IMR-90 (cell line): Measurements from ENCODE around the gene RASAL1. TPM values are rescaled to one million over a fixed set of nuclear protein-coding genes. Genes with fewer than 3 reads are reported as not detected.
A peak's percentile ranks its signal among the peaks of the same experiment; 100 is the strongest.

ENCODE experiments used
- ATAC-seq: fragments of 200-7000 bp; cut with Tn5 transposase; 2 replicates; pipeline ENCODE4 v1.9.1; 2020; ENCODE audit warnings: low read depth, mild to moderate bottlenecking, moderate library complexity
- BruUV-seq: library from RNA; stranded (reverse); fragments of 400-500 nt; replicated peaks from 2 replicates; lab custom pipeline; 2021; lab: Mats Ljungman, UMichigan
- CTCF ChIA-PET: fragments of 300-600 bp; formaldehyde crosslinking; extraction: SDS; loops from one replicate; lab custom pipeline; 2021; ENCODE audit warnings: antibody characterized with exemption; lab: Yijun Ruan, JAX
- POLR2A ChIA-PET: fragments of 300-600 bp; sonication (Branson Sonifier 250); formaldehyde crosslinking; loops from one replicate; lab custom pipeline; 2022; ENCODE audit warnings: antibody characterized with exemption; ENCODE audit not compliant: unreplicated experiment; lab: Charles Lee
- DNase-seq: peaks from one replicate; pipeline ENCODE4 v3.0.0; 2013
- H2AFZ ChIP-seq: replicated peaks from 2 replicates; pipeline ENCODE3; 2013; ENCODE audit warnings: low read length, mild to moderate bottlenecking; ENCODE audit not compliant: poor library complexity
- H2AK5ac ChIP-seq: 2 replicates; pipeline ENCODE4 v1.6.1; 2013; ENCODE audit warnings: low read depth, low read length, inconsistent platforms
- H2AK9ac ChIP-seq: replicated peaks from 2 replicates; pipeline ENCODE3; 2013; ENCODE audit warnings: mild to moderate bottlenecking, low read depth, low read length, moderate library complexity; ENCODE audit not compliant: poor library complexity
- H2BK120ac ChIP-seq: 2 replicates; pipeline ENCODE4 v1.6.1; 2013; ENCODE audit warnings: low read depth, low read length, inconsistent platforms
- H2BK15ac ChIP-seq: 3 replicates; pipeline ENCODE4 v1.6.1; 2013; ENCODE audit warnings: low read depth, low read length, inconsistent platforms
- H2BK20ac ChIP-seq: 2 replicates; pipeline ENCODE4 v1.6.1; 2013; ENCODE audit warnings: low read depth, mild to moderate bottlenecking, inconsistent platforms, low read length, moderate library complexity
- H2BK5ac ChIP-seq: 2 replicates; pipeline ENCODE4 v1.6.1; 2013; ENCODE audit warnings: mild to moderate bottlenecking, low read depth, low read length, inconsistent platforms; ENCODE audit not compliant: poor library complexity, severe bottlenecking
- H3K14ac ChIP-seq: replicated peaks from 2 replicates; pipeline ENCODE4 v1.6.1; 2013; ENCODE audit warnings: low read depth, low read length, inconsistent platforms
- H3K18ac ChIP-seq: 2 replicates; pipeline ENCODE4 v1.6.1; 2013; ENCODE audit warnings: low read depth, low read length, control low read depth
- H3K23ac ChIP-seq: 2 replicates; pipeline ENCODE4 v1.6.1; 2013; ENCODE audit warnings: low read depth, low read length, inconsistent platforms
- H3K27ac ChIP-seq: 2 replicates; pipeline ENCODE4 v1.5.1; 2013; ENCODE audit warnings: mild to moderate bottlenecking, control low read depth, low read length; ENCODE audit not compliant: insufficient read depth
- H3K27me3 ChIP-seq: 2 replicates; pipeline ENCODE4 v1.6.1; 2013; ENCODE audit warnings: low read length; ENCODE audit not compliant: control insufficient read depth, insufficient read depth
- H3K36me3 ChIP-seq: 2 replicates; pipeline ENCODE4 v1.6.1; 2013; ENCODE audit warnings: low read length, mixed read lengths; ENCODE audit not compliant: control insufficient read depth, insufficient read depth
- H3K4ac ChIP-seq: 2 replicates; pipeline ENCODE4 v1.6.1; 2013; ENCODE audit warnings: low read depth, low read length, inconsistent platforms
- H3K4me1 ChIP-seq: 2 replicates; pipeline ENCODE4 v1.6.1; 2013; ENCODE audit warnings: low read length, mixed read lengths; ENCODE audit not compliant: control insufficient read depth, insufficient read depth
- H3K4me2 ChIP-seq: 2 replicates; pipeline ENCODE4 v1.6.1; 2013; ENCODE audit warnings: low read depth, mild to moderate bottlenecking, control low read depth, low read length, moderate library complexity
- H3K4me3 ChIP-seq: 2 replicates; pipeline ENCODE4 v1.5.1; 2013; ENCODE audit warnings: low read depth, mild to moderate bottlenecking, control low read depth, low read length, moderate library complexity; ENCODE audit not compliant: insufficient read depth
- H3K56ac ChIP-seq: 2 replicates; pipeline ENCODE4 v1.6.1; 2013; ENCODE audit warnings: low read length, inconsistent platforms; ENCODE audit not compliant: insufficient read depth; ENCODE audit errors: extremely low read depth
- H3K79me1 ChIP-seq, 2 experiments: 2 replicates each; pipeline ENCODE4 v1.6.1; 2013; ENCODE audit warnings: low read length in 2 of 2, inconsistent platforms in 1 of 2, low read depth in 1 of 2
- H3K9ac ChIP-seq: 2 replicates; pipeline ENCODE4 v1.6.1; 2013; ENCODE audit warnings: low read depth, low read length, control low read depth
- H3K9me1 ChIP-seq: 2 replicates; pipeline ENCODE4 v1.6.1; 2013; ENCODE audit warnings: low read length, inconsistent platforms; ENCODE audit not compliant: insufficient read depth
- H3K9me3 ChIP-seq: 2 replicates; pipeline ENCODE4 v1.6.1; 2013; ENCODE audit warnings: low read length; ENCODE audit not compliant: control insufficient read depth, insufficient read depth
- H4K20me1 ChIP-seq: 2 replicates; pipeline ENCODE4 v1.6.1; 2013; ENCODE audit warnings: low read length, inconsistent platforms; ENCODE audit not compliant: insufficient read depth
- H4K5ac ChIP-seq: 2 replicates; pipeline ENCODE4 v1.6.1; 2013; ENCODE audit warnings: mild to moderate bottlenecking, low read depth, low read length, control low read depth
- H4K8ac ChIP-seq, 2 experiments: 2 replicates each; pipeline ENCODE4 v1.6.1; 2013; ENCODE audit warnings: low read depth in 2 of 2, low read length in 2 of 2, control low read depth in 1 of 2, inconsistent platforms in 1 of 2
- H4K91ac ChIP-seq: 2 replicates; pipeline ENCODE4 v1.6.1; 2013; ENCODE audit warnings: low read depth, low read length, inconsistent platforms; ENCODE audit not compliant: insufficient read depth
- CHD1 ChIP-seq: IDR thresholded peaks from 2 replicates; pipeline ENCODE4 v1.6.1; 2012; ENCODE audit warnings: low read depth, low read length, improper control_type of control experiment
- RFX5 ChIP-seq: IDR thresholded peaks from 2 replicates; pipeline ENCODE4 v1.8.0; 2012; ENCODE audit warnings: low read depth, mild to moderate bottlenecking, low read length, moderate library complexity
- WGBS, 2 experiments: methylation state at CpG; one replicate each; pipeline versions ENCODE4 v1.1.5 to v1.1.7; 2013; ENCODE audit warnings: missing lambda C conversion rate in 2 of 2; ENCODE audit not compliant: insufficient read length in 1 of 2; ENCODE audit errors: extremely low coverage in 2 of 2; 5-methylcytosine and 5-hydroxymethylcytosine counted together
- dilution Hi-C: fragments of 300-500 bp; cut with HindIII; formaldehyde crosslinking; loops from one replicate; pipeline ENCODE4 v1.14.3; 2018; ENCODE audit warnings: low sequenced_read_pairs; ENCODE audit not compliant: unreplicated experiment
- in situ Hi-C: fragments of 300-500 bp; cut with MboI; formaldehyde crosslinking; loops from 3 replicates; pipeline ENCODE4 v1.14.3; 2019; ENCODE audit warnings: low sequenced_read_pairs, inconsistent platforms, mixed read lengths
- intact Hi-C: fragments of 100-400 bp; cut with micrococcal nuclease; formaldehyde crosslinking; loops from 2 replicates; pipeline ENCODE4 v1.10.0; 2022
- polyA plus RNA-seq, 3 experiments: library from polyadenylated mRNA; depleted of rRNA; stranded (reverse); fragments of >200 nt; gene quantifications; 2 replicates each; pipeline ENCODE4 v1.2.3, GENCODE V29; 2012; ENCODE audit warnings: low replicate concordance in 1 of 3
- total RNA-seq: library from RNA; depleted of rRNA; stranded (reverse); fragments of >200 nt; gene quantifications from 2 replicates; pipeline ENCODE4 v1.2.3, GENCODE V29; 2012
- TF ChIP-seq, protein P1 (sequence below): conservative IDR thresholded peaks from 2 replicates; pipeline ENCODE4 v1.5.1; 2012; ENCODE audit warnings: mild to moderate bottlenecking, low read depth, low read length, improper control_type of control experiment

Gene RASAL1
- total and polyA plus RNA-seq, 2 of the 4 experiments (the other 2 are of a cell fraction): not detected

DNA sequence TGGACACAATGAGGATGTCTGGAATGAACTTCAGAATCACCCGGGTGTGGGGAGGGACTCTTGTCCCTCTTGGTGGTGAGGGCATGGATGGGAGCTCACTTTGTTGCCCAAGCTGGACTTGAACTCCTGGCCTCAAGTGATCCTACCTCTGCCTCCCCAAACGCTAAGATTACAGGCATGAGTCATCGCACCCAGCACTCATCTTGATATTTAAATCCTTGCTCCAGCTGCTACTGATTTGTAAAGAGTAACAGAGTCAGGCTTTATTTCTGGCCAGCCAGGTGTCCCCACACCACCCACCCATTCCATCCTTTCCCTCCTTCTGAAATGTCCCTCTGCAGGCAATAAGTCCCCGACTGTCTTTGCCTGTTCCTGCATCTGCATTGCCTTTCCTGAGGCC, 44.8 kb upstream of the RASAL1 start:
- Histone ChIP-seq H3K9ac (no peak overlapping the region), H4K91ac (no peak overlapping the region), H3K4ac (no peak overlapping the region), H4K20me1 (no peaks in the 10 kb centered on the region; the same call in 1 of the 2 replicates), H2AK9ac (peak overlapping the region; percentile 15), H2BK120ac (no peak overlapping the region), H3K14ac (no peak overlapping the region), H4K5ac (no peak overlapping the region), H3K27me3 (no peaks in the 10 kb centered on the region), H2AFZ (no peak overlapping the region), H3K4me1 (no peaks in the 10 kb centered on the region), H2BK20ac (no peak overlapping the region), H3K4me3 (no peak overlapping the region), H3K27ac (no peak overlapping the region), H3K4me2 (no peak overlapping the region), H3K36me3 (peaks cover 40% of the 10 kb centered on the region), H3K56ac (no peak overlapping the region), H3K9me3 (peaks cover 8% of the 10 kb centered on the region), H3K23ac (no peak overlapping the region), H3K79me1 (peaks cover 19 to 40% of the 10 kb centered on the region in 2 experiments), H2AK5ac (no peak overlapping the region), H4K8ac (no peak overlapping the region), H2BK15ac (no peak overlapping the region), H3K9me1 (no peaks in the 10 kb centered on the region), H3K18ac (no peak overlapping the region), H2BK5ac (no peak overlapping the region)
- BruUV-seq: no TSS peak
- ChIA-PET CTCF (no interaction called here), POLR2A (no interaction called here)
- dilution Hi-C loops: no loop called here
- DNase-seq (peak; percentile 15), ATAC-seq (no peak)
- in situ Hi-C loops: loop anchor here (25.0 kb wide), 1 partner anchor 1232 kb away; the partner anchor contains the start of gene TBX5
- no peak for TF ChIP-seq CHD1
- no peak for TF ChIP-seq RFX5
- TF ChIP-seq, protein P1, sequence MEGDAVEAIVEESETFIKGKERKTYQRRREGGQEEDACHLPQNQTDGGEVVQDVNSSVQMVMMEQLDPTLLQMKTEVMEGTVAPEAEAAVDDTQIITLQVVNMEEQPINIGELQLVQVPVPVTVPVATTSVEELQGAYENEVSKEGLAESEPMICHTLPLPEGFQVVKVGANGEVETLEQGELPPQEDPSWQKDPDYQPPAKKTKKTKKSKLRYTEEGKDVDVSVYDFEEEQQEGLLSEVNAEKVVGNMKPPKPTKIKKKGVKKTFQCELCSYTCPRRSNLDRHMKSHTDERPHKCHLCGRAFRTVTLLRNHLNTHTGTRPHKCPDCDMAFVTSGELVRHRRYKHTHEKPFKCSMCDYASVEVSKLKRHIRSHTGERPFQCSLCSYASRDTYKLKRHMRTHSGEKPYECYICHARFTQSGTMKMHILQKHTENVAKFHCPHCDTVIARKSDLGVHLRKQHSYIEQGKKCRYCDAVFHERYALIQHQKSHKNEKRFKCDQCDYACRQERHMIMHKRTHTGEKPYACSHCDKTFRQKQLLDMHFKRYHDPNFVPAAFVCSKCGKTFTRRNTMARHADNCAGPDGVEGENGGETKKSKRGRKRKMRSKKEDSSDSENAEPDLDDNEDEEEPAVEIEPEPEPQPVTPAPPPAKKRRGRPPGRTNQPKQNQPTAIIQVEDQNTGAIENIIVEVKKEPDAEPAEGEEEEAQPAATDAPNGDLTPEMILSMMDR: no peak
- intact Hi-C loops: no loop called here
- WGBS, 2 experiments: 100% methylated on average over 1 of the region's 4 CpGs; no CpG with 5 or more reads in 1 of the 2 experiments
